ENCODE measurements around the gene PRKN.

DNA sequence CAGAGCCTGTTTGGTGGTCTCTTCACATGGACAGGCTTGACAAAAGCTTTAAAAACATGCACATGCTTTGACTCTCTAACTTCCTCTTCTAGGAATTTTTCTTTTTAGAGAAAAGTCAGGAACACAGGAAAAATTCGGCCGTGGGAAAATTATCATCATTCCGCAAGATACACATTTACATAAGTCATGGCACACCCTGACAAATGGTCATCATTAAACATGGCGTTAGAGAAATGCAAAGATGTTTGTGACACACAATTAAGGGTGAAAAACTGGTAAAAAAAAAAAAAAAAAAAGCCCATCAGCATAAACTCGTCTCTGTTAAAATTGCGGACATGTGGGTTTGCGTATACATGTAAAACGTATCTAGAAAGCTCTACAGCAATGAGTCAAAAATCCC, 1319.5 kb downstream of the PRKN start:
- TF ChIP-seq, protein P1, sequence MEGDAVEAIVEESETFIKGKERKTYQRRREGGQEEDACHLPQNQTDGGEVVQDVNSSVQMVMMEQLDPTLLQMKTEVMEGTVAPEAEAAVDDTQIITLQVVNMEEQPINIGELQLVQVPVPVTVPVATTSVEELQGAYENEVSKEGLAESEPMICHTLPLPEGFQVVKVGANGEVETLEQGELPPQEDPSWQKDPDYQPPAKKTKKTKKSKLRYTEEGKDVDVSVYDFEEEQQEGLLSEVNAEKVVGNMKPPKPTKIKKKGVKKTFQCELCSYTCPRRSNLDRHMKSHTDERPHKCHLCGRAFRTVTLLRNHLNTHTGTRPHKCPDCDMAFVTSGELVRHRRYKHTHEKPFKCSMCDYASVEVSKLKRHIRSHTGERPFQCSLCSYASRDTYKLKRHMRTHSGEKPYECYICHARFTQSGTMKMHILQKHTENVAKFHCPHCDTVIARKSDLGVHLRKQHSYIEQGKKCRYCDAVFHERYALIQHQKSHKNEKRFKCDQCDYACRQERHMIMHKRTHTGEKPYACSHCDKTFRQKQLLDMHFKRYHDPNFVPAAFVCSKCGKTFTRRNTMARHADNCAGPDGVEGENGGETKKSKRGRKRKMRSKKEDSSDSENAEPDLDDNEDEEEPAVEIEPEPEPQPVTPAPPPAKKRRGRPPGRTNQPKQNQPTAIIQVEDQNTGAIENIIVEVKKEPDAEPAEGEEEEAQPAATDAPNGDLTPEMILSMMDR (IDR thresholded peaks at IDR 0.05; ENCODE audit: low read depth, low read length) = no peak
- no peak for TF ChIP-seq POLR2A (IDR thresholded peaks at IDR 0.05; ENCODE audit: extremely low read depth, insufficient read length)
- TF ChIP-seq, protein P2, sequence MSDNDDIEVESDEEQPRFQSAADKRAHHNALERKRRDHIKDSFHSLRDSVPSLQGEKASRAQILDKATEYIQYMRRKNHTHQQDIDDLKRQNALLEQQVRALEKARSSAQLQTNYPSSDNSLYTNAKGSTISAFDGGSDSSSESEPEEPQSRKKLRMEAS (IDR thresholded peaks at IDR 0.05; ENCODE audit: low read depth, low read length) = no peak
